T-helper 17 cell (primary cell): ENCODE measurements around the gene UCHL1. TPM values are rescaled to one million over a fixed set of nuclear protein-coding genes. Genes with fewer than 3 reads are reported as not detected.
"Not testable (repeated sequence)": the region's sequence is repeated elsewhere in the genome, so short reads cannot be mapped to it uniquely, and the experiment has no call there.

ENCODE experiments used
- ATAC-seq: fragments of 150-1000 bp; cut with Tn5 transposase; 2 replicates; pipeline ENCODE4 v1.10.0; 2021; ENCODE audit warnings: mild to moderate bottlenecking, moderate library complexity
- DNase-seq, 3 donors: peaks; one replicate each; pipeline versions ENCODE4 v3.0.0 to v3.0.0-alpha.2; 2020 to 2021
- H3K9me3 ChIP-seq: one replicate; pipeline ENCODE4 v1.7.0; 2013; ENCODE audit warnings: low read length, mild to moderate bottlenecking; ENCODE audit not compliant: control insufficient read depth, poor library complexity, severe bottlenecking
- H3K27ac Mint-ChIP-seq: one replicate; pipeline ENCODE4 v1.8.0; 2022; ENCODE audit warnings: mild to moderate bottlenecking, moderate library complexity, mixed read lengths
- H3K27me3 Mint-ChIP-seq: one replicate; pipeline ENCODE4 v1.8.0; 2022; ENCODE audit warnings: mixed read lengths
- H3K36me3 Mint-ChIP-seq: one replicate; pipeline ENCODE4 v1.8.0; 2022; ENCODE audit warnings: low read depth, mixed read lengths
- H3K4me1 Mint-ChIP-seq: one replicate; pipeline ENCODE4 v1.8.0; 2022; ENCODE audit warnings: mild to moderate bottlenecking, mixed read lengths
- H3K4me3 Mint-ChIP-seq: one replicate; pipeline ENCODE4 v1.8.0; 2022; ENCODE audit warnings: mild to moderate bottlenecking, moderate library complexity, mixed read lengths
- total RNA-seq, 4 donors: library from RNA in 2 of 4; stranded (reverse) in 2 of 4; gene quantifications; one replicate each; pipeline ENCODE4 v1.2.3 and lab custom pipeline; 2022 to 2026

The UCHL1 gene
- total RNA-seq, 2 donors from 2014 or later, result not detected

DNA sequence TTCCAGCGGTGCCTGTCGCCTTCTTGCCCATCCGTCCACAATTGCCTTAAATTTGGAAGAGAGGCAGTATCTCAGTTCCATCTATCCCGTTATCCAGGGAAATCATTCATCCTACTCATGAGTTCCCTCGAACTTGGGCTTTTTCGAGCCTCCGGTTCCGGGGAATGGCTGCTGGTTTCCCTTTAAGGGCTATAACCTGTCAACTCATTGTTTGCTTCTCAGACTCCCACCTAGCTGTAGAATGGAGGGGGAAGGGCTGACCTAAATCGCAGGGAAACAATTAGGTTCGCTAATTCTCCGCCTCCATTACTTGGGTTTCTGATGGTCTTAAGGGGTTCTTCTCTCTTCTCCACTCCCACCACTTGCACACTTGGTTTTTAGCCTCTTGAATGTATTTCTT, 1.2 kb downstream of the UCHL1 start:
- ATAC-seq (no peak), DNase-seq (no peak)
- Mint-ChIP-seq H3K27me3 (peaks cover 65% of the 10 kb centered on the region), H3K4me1 (peaks cover 12% of the 10 kb centered on the region), H3K4me3 (peak overlapping the region; percentile 65), H3K27ac (no peak overlapping the region), H3K36me3 (peaks cover 4% of the 10 kb centered on the region)
- no peaks in the 10 kb centered on the region for H3K9me3 ChIP-seq

DNA sequence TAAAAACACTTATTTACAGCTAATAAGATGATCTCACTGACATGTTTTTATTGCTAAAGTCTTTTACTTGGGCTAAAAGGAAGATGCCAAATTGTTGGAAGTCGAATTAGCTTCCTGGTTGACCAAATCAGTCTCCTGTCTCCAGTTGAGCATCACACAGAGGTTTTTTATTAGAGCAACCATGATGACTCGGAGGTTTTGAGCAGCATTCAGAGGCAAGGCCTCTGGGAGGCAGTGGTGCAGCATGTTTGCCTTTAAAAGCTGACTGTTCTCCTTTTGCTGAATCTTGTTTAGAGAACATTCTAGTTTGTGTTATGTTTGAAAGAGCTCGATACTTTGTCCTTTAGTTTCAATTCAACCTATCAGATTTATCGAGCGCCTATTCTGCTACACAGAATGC, 2.1 kb downstream of the UCHL1 start:
- H3K4me1 Mint-ChIP-seq, result peaks cover 12% of the 10 kb centered on the region
- peaks cover 4% of the 10 kb centered on the region for H3K36me3 Mint-ChIP-seq
- H3K27me3 Mint-ChIP-seq, result peaks cover 69% of the 10 kb centered on the region
- no peaks in the 10 kb centered on the region for H3K9me3 ChIP-seq
- ATAC-seq (no peak), DNase-seq (no peak)
- H3K4me3 Mint-ChIP-seq, result no peak overlapping the region
- H3K27ac Mint-ChIP-seq, result no peak overlapping the region

DNA sequence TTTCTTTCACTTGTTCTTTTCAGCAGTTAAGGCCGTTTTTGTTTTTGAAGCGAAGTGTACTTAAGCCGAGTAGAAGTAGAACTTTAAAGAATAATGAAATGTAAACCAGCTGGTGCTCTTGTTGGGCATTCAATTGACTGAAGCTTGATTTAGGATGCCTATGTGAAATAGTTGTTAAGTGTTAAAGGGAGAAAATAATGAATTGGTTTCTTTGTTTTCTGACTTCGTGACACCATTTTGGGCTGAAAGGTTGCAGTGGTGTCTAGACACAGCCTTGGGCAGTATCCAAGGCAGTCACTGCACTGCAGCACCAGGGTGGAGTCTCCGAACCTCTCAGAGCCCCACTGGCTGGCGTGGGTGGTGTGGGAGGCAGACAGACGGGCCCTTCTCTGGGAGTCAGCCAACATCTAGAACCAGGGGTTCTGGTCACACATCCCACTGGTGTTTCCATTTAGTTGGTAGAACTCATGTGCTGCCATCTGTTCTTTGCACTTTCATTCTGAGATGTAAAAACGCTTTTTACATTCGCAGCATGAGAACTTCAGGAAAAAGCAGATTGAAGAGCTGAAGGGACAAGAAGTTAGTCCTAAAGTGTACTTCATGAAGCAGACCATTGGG, 3.5 kb downstream of the UCHL1 start:
- H3K4me3 Mint-ChIP-seq, result no peak overlapping the region
- H3K9me3 ChIP-seq, result no peaks in the 10 kb centered on the region
- H3K4me1 Mint-ChIP-seq, result peaks cover 12% of the 10 kb centered on the region
- H3K27ac Mint-ChIP-seq, result no peak overlapping the region
- H3K27me3 Mint-ChIP-seq, result peaks cover 64% of the 10 kb centered on the region
- H3K36me3 Mint-ChIP-seq, result peaks cover 4% of the 10 kb centered on the region
- DNase-seq (no peak), ATAC-seq (no peak)

DNA sequence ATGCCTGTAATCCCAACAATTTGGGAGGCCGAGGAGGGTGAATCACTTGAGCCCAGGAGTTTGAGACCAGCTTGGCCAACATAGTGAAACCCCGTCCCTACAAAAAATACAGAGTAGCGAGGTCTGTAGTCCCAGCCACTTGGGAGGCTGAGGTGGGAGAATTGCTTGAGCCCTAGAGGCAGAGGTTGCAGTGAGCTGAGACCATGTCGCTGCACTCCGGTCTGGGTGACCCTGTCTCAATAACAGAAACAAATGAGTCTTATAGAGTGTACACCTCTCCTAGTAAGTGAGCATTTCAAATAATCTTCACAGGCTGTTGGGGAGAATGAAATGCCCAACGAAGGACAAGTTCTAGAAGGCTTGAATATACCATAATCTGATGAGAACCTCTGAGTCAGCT, 5.5 kb downstream of the UCHL1 start:
- H3K36me3 Mint-ChIP-seq, result peaks cover 2% of the 10 kb centered on the region
- peaks cover 49% of the 10 kb centered on the region for H3K27me3 Mint-ChIP-seq
- no peak for ATAC-seq
- H3K27ac Mint-ChIP-seq, result no peak overlapping the region
- H3K4me1 Mint-ChIP-seq, result peaks cover 7% of the 10 kb centered on the region
- no peak overlapping the region for H3K4me3 Mint-ChIP-seq
- no peak for DNase-seq
- H3K9me3 ChIP-seq, result no peaks in the 10 kb centered on the region

DNA sequence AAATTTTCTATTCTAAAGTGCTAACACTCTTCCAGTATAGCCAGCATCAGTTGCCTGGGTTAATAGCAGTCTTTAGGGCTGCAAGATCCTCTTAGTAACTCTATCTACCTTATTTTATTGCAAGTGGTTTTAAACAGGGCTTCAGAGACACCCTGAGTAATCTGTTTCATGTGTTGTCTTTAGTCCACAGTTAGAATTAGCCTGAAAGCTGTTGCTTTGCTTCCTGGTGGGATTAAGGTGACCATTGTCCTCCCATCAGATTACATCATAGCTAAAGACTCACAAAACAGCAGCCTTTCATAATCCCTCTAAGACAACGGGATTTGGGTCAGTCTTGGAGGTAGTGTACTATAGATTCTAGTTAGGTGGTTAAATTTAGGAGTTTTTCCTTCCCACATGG, 7.5 kb downstream of the UCHL1 start:
- no peak for DNase-seq
- no peak for ATAC-seq
- Mint-ChIP-seq H3K4me1 (no peaks in the 10 kb centered on the region), H3K27me3 (peaks cover 32% of the 10 kb centered on the region), H3K4me3 (no peak overlapping the region), H3K36me3 (no peaks in the 10 kb centered on the region), H3K27ac (no peak overlapping the region)
- H3K9me3 ChIP-seq, result no peaks in the 10 kb centered on the region

DNA sequence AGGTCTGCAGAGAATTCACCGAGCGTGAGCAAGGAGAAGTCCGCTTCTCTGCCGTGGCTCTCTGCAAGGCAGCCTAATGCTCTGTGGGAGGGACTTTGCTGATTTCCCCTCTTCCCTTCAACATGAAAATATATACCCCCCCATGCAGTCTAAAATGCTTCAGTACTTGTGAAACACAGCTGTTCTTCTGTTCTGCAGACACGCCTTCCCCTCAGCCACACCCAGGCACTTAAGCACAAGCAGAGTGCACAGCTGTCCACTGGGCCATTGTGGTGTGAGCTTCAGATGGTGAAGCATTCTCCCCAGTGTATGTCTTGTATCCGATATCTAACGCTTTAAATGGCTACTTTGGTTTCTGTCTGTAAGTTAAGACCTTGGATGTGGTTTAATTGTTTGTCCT, 11.3 kb downstream of the UCHL1 start:
- H3K27ac Mint-ChIP-seq, result no peak overlapping the region
- H3K36me3 Mint-ChIP-seq, result no peaks in the 10 kb centered on the region
- no peak for DNase-seq
- no peaks in the 10 kb centered on the region for H3K9me3 ChIP-seq
- no peak for ATAC-seq
- no peaks in the 10 kb centered on the region for H3K4me1 Mint-ChIP-seq
- H3K27me3 Mint-ChIP-seq, result peaks cover 14% of the 10 kb centered on the region
- H3K4me3 Mint-ChIP-seq, result no peak overlapping the region

DNA sequence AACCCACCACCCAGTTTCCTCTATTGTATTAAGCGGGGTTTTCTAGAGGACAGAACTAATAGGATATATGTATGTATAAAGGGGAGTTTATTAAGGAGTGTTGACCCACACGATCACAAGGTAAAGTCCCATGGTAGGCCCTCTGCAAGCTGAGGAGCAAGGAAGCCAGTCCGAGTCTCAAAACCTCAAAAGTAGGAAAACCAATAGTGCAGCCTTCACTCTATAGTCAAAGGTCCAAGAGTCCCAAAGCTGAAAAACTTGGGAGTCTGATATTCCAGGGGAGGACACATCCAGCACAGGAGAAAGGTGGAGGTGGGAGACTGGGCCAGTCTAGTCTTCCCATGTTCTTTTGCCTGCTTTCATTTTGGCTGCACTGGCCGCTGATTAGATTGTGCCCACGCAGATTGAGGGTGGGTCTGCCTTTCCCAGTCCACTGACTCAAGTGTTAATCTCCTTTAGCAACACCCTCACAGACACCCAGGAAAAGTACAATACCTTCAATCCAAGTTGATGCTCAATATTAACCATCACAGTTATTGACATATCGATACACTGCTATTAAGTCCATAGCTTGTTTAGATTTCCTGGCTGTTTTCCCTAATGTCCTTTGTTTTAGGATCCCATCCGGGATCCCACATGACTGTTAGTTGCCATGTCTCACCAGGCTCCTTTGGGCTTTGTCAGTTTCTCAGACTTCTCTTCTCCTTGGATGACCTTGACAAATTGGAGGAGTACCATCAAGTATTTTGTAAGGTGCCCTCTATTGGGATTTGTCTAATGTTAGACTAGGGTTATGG, 12.2 kb downstream of the UCHL1 start:
- Mint-ChIP-seq H3K4me1 (no peaks in the 10 kb centered on the region), H3K27ac (no peak overlapping the region), H3K36me3 (no peaks in the 10 kb centered on the region), H3K27me3 (peaks cover 4% of the 10 kb centered on the region), H3K4me3 (no peak overlapping the region)
- no peak for DNase-seq
- no peaks in the 10 kb centered on the region for H3K9me3 ChIP-seq
- no peak for ATAC-seq

DNA sequence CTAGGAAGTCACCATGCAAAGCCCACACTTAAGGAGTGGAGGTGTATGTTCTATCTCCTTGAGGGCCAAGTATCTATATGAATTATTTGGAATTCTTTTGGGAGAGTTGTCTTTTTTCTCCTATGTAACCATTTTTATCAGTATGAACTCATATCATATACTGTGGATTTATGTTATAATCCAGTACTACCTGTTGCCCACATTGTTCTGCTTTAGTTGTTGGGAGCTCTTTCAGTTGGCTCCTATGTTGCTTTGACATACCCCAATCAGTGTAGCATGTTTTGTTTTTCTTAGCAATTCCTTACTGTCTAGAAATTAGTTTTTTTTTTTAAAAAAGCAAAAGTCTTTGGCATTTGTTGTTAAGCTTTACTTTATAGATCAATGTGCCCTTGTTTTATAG, 13.0 kb downstream of the UCHL1 start:
- DNase-seq, result no peak
- no peak for ATAC-seq
- Mint-ChIP-seq H3K4me1 (no peaks in the 10 kb centered on the region), H3K27ac (no peak overlapping the region), H3K4me3 (no peak overlapping the region), H3K27me3 (peaks cover 1% of the 10 kb centered on the region), H3K36me3 (no peaks in the 10 kb centered on the region)
- H3K9me3 ChIP-seq, result no peaks in the 10 kb centered on the region

DNA sequence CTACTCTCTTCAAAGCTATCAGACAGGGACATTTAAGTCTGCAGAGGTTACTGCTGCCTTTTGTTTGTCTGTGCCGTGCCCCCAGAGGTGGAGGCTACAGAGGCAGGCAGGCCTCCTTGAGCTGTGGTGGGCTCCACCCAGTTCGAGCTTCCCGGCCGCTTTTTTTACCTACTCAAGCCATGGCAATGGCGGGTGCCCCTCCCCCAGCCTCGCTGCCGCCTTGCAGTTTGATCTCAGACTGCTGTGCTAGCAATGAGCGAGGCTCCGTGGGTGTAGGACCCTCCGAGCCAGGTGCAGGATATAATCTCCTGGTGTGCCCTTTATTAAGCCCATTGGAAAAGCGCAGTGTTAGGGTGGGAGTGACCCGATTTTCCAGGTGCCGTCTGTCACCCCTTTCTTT, 19.2 kb downstream of the UCHL1 start:
- not testable (repeated sequence) for H3K27ac Mint-ChIP-seq, DNase-seq, ATAC-seq, H3K4me1 Mint-ChIP-seq, H3K4me3 Mint-ChIP-seq, H3K9me3 ChIP-seq, H3K36me3 Mint-ChIP-seq
- peaks cover 47% of the 10 kb centered on the region for H3K27me3 Mint-ChIP-seq

DNA sequence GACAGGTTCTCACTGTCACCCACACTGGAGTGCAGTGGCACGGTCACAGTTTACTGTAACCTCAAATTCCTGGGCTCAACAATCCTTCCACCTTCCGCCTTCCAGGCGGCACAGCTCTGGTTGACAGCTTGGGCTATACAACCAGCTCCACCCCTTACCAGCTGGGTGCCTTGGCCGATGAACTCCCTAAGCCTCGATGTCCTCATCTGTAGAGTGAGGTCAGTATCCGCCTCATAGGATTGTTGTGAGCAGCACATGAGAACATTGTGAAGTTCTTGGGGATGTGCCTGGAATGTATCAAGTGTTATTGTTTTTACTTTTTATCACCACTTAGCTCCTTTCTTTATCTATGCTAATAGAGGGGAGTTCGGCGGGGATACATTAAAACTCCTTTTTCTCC, 23.3 kb downstream of the UCHL1 start:
- no peak overlapping the region for H3K27ac Mint-ChIP-seq
- ATAC-seq, result no peak
- H3K27me3 Mint-ChIP-seq, result peaks cover 42% of the 10 kb centered on the region
- no peak for DNase-seq
- no peaks in the 10 kb centered on the region for H3K9me3 ChIP-seq
- peaks cover 3% of the 10 kb centered on the region for H3K36me3 Mint-ChIP-seq
- peaks cover 1% of the 10 kb centered on the region for H3K4me1 Mint-ChIP-seq
- no peak overlapping the region for H3K4me3 Mint-ChIP-seq

DNA sequence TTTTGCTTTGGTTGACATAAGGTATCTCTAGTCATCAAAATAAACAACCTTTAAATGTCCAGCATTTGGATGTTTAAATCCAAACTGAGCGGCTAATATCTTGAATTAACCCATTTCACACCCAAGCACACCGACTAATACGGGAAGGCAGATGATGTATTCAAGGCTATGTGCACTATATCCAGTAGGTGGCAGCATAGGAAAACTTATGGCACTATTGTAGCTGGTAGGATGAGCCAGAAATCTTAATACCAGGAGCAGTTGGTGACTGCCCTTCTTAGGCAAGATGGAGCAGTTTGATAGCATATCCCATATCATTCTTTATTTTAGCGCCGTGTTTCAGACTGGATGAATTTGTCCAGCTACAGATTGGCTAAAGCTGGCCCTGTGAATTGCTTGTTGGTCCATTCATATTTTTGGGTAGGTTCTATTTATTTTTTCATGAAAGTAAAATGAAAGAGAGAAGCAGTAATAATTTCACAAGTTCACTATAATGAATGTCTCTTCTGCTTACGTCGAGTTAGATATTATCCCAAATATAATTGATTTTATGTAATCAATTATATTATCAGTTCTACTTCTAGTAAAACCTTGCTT, 24.4 kb downstream of the UCHL1 start:
- no peaks in the 10 kb centered on the region for H3K9me3 ChIP-seq
- no peak overlapping the region for H3K4me3 Mint-ChIP-seq
- peak in 1 of 3 donors; percentile 6 for DNase-seq
- H3K4me1 Mint-ChIP-seq, result peaks cover 2% of the 10 kb centered on the region
- H3K36me3 Mint-ChIP-seq, result peaks cover 2% of the 10 kb centered on the region
- peaks cover 32% of the 10 kb centered on the region for H3K27me3 Mint-ChIP-seq
- peak; percentile 76 for ATAC-seq
- no peak overlapping the region for H3K27ac Mint-ChIP-seq

DNA sequence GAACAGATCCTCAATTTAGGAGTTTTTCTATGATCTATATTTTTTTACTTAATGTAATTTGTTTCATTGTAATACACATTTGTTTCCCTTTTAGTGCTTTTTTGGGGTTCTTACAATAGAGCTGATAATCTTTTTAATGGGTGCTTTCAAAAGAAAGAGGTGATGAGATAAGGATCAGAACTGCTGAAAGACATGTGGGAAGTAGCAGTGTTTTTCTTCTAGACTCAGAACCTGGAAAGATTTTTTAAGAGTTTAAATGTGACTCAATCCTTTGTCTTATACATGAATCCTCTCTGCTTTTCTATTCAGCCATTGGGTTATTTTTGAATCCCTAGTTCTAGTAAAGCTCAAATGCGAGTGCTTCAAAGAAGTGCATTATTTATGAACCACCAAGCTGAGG, 25.6 kb downstream of the UCHL1 start:
- Mint-ChIP-seq H3K27ac (no peak overlapping the region), H3K27me3 (peaks cover 29% of the 10 kb centered on the region), H3K4me1 (peaks cover 2% of the 10 kb centered on the region), H3K4me3 (no peak overlapping the region), H3K36me3 (peaks cover 2% of the 10 kb centered on the region)
- no peaks in the 10 kb centered on the region for H3K9me3 ChIP-seq
- DNase-seq, result no peak
- ATAC-seq, result no peak

DNA sequence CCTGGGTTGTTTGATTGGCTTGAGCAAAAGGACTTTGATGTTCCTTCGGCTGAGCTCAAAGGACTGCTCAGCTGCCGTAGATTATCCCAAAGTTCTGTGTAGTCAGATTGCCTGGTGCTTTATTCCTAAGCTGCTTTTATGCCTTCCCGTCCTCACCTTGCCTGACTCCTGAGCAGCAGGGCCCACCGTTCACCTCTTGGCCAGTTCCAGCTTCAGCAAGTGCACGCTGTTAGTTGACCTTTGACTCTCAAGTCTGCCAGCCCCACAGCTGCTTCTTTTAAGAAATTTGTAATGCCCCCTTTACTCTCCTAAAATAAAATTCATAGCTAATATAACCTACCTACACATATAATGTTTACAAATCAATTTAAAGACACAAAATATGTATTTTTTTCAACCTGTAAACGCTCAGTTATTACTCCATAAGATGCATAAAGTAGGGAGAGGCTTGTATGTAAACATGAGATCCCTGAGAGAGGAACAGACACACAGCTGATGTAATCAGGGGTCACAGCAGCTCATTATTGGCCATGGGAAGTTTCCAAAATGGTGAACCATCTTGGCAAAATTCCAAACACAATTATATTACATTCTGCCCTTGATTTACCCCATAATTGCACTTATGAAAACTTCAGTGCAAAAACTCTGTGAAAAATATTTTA, 28.6 kb downstream of the UCHL1 start:
- no peak for DNase-seq

More for the DNA sequence above, 28.6 kb downstream of the UCHL1 start:
- Mint-ChIP-seq H3K36me3 (no peaks in the 10 kb centered on the region), H3K4me1 (peaks cover 2% of the 10 kb centered on the region), H3K27me3 (peaks cover 18% of the 10 kb centered on the region), H3K4me3 (no peak overlapping the region), H3K27ac (no peak overlapping the region)
- no peak for ATAC-seq
- H3K9me3 ChIP-seq, result no peaks in the 10 kb centered on the region
